Activated naive CD4-positive, alpha-beta T cell treated with Interleukin-2 at 50 U/mL for 16 hours (primary cell): Measurements from ENCODE around the gene GOLGA8O.
"Not testable (repeated sequence)": the region's sequence is repeated elsewhere in the genome, so short reads cannot be mapped to it uniquely, and the experiment has no call there.

Source experiments
- DNase-seq: peaks from one replicate; pipeline ENCODE4 v3.0.0-alpha.2; 2020

GOLGA8O gene

GRCh38 chr15:32455534-32455933 is at the start of gene GOLGA8O:
TSS of gene GOLGA8O (minus strand) at chr15:32455634. CDS start at chr15:32455536, 98 bp downstream.
- DNase-seq: not testable (repeated sequence)

- DNase-seq: not testable (repeated sequence)
These were observed 48.8 kb upstream of the GOLGA8O start for GRCh38 chr15:32504152-32504811.

GRCh38 chr15:32502946-32503345 is 47.5 kb upstream of the GOLGA8O start:
- not testable (repeated sequence) for DNase-seq

GRCh38 chr15:32492768-32493167 is 37.3 kb upstream of the GOLGA8O start:
- not testable (repeated sequence) for DNase-seq

- DNase-seq: not testable (repeated sequence)
These were observed 31.0 kb upstream of the GOLGA8O start for GRCh38 chr15:32486474-32486873.

- DNase-seq: not testable (repeated sequence)
These were observed 27.9 kb upstream of the GOLGA8O start for GRCh38 chr15:32483377-32483776.

GRCh38 chr15:32481683-32482082 is 26.2 kb upstream of the GOLGA8O start:
- not testable (repeated sequence) for DNase-seq

- not testable (repeated sequence) for DNase-seq
These were observed 12.6 kb upstream of the GOLGA8O start for GRCh38 chr15:32468076-32468475.

GRCh38 chr15:32440445-32440977 is 14.9 kb downstream of the GOLGA8O start:
- DNase-seq: not testable (repeated sequence)

- DNase-seq: not testable (repeated sequence)
These were observed 21.1 kb downstream of the GOLGA8O start for GRCh38 chr15:32434102-32434963.

GRCh38 chr15:32427635-32428034 is 27.8 kb downstream of the GOLGA8O start:
- DNase-seq: not testable (repeated sequence)

- DNase-seq: not testable (repeated sequence)
These were observed 28.9 kb downstream of the GOLGA8O start for GRCh38 chr15:32426511-32426910.

GRCh38 chr15:32407903-32408302 is 47.5 kb downstream of the GOLGA8O start:
- not testable (repeated sequence) for DNase-seq

GRCh38 chr15:32403192-32403591 is 52.2 kb downstream of the GOLGA8O start, which contains the start of gene GOLGA8K:
TSS of gene GOLGA8K (minus strand) at chr15:32403292. CDS start at chr15:32403194, 98 bp downstream.
- not testable (repeated sequence) for DNase-seq

- not testable (repeated sequence) for DNase-seq
These were observed 58.9 kb downstream of the GOLGA8O start for GRCh38 chr15:32396522-32396921.
